Measurements from ENCODE around the gene TUBB2A. TPM values are rescaled to one million over a fixed set of nuclear protein-coding genes. Genes with fewer than 3 reads are reported as not detected.

TUBB2A gene
- total RNA-seq, 2 experiments from 2014 or later = 1.3 to 1.5 TPM

DNA sequence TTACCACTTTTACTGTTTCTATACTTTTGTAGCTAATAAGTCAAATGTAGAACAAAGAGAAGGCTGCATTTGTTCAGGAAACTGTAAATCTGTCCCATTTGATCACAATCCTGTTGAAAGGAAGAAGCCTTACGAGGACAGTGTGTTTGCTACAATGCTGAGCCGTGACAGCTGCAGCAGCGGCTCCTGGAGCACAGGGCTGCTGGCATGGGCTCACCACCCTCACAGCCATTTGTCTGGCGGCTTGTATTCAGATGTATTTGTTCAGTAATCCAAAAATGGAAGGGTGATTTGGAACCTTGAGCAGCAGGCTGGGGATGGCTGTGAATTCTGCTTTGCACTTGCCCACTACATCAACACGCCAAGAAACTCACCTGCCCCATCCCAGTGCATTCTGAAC lies 5.7 kb downstream of the TUBB2A start:
- intact Hi-C loops (cut with micrococcal nuclease) = no loop called here
- ChIA-PET CTCF (interaction anchor here (1.4 to 1.5 kb wide), 2 partner anchors 88 to 360 kb away, joined by 3 read pairs; no protein-coding TSS in a partner anchor), POLR2A (no interaction called here)
- TF ChIP-seq CTCF (IDR thresholded peaks at IDR 0.05) = no peak
- ATAC-seq (no peak), DNase-seq (no peak)
- Mint-ChIP-seq H3K27ac (no peak overlapping the region), H3K27me3 (peaks cover 3% of the 10 kb centered on the region), H3K9me3 (no peaks in the 10 kb centered on the region), H3K36me3 (ENCODE audit: low read depth) (peaks cover 3% of the 10 kb centered on the region), H3K4me1 (ENCODE audit: low read depth) (peaks cover 2% of the 10 kb centered on the region), H3K4me3 (no peak overlapping the region)

- intact Hi-C loops (cut with micrococcal nuclease) = no loop called here
- H3K4me3 Mint-ChIP-seq = no peak overlapping the region
- ATAC-seq (no peak), DNase-seq (no peak)
- H3K36me3 Mint-ChIP-seq (ENCODE audit: low read depth) = peaks cover 7% of the 10 kb centered on the region
- no peak overlapping the region for H3K27ac Mint-ChIP-seq
- CTCF ChIA-PET = interaction anchor here (0.9 to 4.3 kb wide), 4 partner anchors 9 to 103 kb away, joined by 3 to 16 read pairs (median 4); partner anchors contain the start of gene TUBB2A
- TF ChIP-seq CTCF (IDR thresholded peaks at IDR 0.05) = no peak
- peaks cover 4% of the 10 kb centered on the region for H3K4me1 Mint-ChIP-seq (ENCODE audit: low read depth)
- no peaks in the 10 kb centered on the region for H3K27me3 Mint-ChIP-seq
- no peaks in the 10 kb centered on the region for H3K9me3 Mint-ChIP-seq
- POLR2A ChIA-PET = interaction anchor here (0.6 kb wide), 1 partner anchor 170 kb away, joined by 3 read pairs; no protein-coding TSS in a partner anchor
Observed at GRCh38 chr6:3147914-3148757, 9.2 kb downstream of the TUBB2A start.

GRCh38 chr6:3144571-3144970 lies 12.8 kb downstream of the TUBB2A start:
- no peaks in the 10 kb centered on the region for H3K9me3 Mint-ChIP-seq
- DNase-seq (no peak), ATAC-seq (no peak)
- no peak for TF ChIP-seq CTCF (IDR thresholded peaks at IDR 0.05)
- ChIA-PET CTCF (no interaction called here), POLR2A (interaction anchor here (1.0 kb wide), 1 partner anchor 15 kb away, joined by 3 read pairs; no protein-coding TSS in a partner anchor)
- no peak overlapping the region for H3K27ac Mint-ChIP-seq
- peaks cover 9% of the 10 kb centered on the region for H3K36me3 Mint-ChIP-seq (ENCODE audit: low read depth)
- H3K4me1 Mint-ChIP-seq (ENCODE audit: low read depth) = peaks cover 4% of the 10 kb centered on the region
- H3K27me3 Mint-ChIP-seq = no peaks in the 10 kb centered on the region
- intact Hi-C loops (cut with micrococcal nuclease) = no loop called here
- no peak overlapping the region for H3K4me3 Mint-ChIP-seq

DNA sequence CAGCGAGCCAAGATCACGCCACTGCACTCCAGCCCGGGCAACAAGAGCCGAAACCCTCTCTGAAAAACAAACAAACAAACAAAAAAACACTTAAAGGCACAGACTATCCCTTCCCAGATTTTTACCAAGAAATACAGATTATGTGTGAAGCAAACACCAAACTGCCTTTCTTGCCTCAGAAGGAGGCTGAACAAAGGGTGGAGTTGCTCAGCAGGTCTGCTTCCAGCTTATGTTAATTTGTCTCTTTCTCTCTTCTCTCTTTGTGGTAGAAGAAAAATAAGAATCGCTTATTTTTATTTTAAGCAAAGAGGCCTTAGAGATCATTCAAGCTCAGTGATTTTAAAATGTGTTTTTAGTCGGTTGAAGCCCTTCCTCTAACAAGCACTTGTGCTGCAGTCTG lies 14.2 kb downstream of the TUBB2A start:
- intact Hi-C loops (cut with micrococcal nuclease) = no loop called here
- no peak for TF ChIP-seq CTCF (IDR thresholded peaks at IDR 0.05)
- H3K36me3 Mint-ChIP-seq (ENCODE audit: low read depth) = peaks cover 14% of the 10 kb centered on the region
- H3K27me3 Mint-ChIP-seq = no peaks in the 10 kb centered on the region
- H3K9me3 Mint-ChIP-seq = no peaks in the 10 kb centered on the region
- ChIA-PET POLR2A (no interaction called here), CTCF (interaction anchor here (1.4 kb wide), 1 partner anchor 108 kb away, joined by 3 read pairs; no protein-coding TSS in a partner anchor)
- H3K4me1 Mint-ChIP-seq (ENCODE audit: low read depth) = peaks cover 13% of the 10 kb centered on the region
- no peak overlapping the region for H3K4me3 Mint-ChIP-seq
- DNase-seq = no peak
- no peak for ATAC-seq
- no peak overlapping the region for H3K27ac Mint-ChIP-seq

DNA sequence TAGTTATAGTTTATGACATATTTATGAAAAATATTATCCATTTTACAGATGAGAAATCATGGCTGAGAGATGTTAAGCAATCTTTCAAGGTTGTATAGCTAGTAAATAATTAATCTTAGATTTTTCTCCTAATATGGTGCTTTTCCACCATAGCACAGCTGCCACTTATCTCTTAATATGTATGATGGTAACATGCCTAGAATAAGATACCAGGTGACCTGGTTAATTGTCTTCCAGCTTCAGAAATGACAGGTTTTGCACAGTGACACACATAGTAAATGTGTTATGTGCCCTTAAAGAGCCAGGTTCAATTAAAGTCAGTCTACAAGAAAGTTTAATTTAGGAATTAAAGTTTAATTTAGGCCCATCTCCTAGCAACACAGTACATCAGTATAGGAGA lies 14.8 kb downstream of the TUBB2A start:
- no peak for TF ChIP-seq CTCF (IDR thresholded peaks at IDR 0.05)
- POLR2A ChIA-PET = no interaction called here
- Mint-ChIP-seq H3K4me3 (no peak overlapping the region), H3K27me3 (no peaks in the 10 kb centered on the region), H3K9me3 (no peaks in the 10 kb centered on the region), H3K27ac (no peak overlapping the region), H3K36me3 (ENCODE audit: low read depth) (peaks cover 16% of the 10 kb centered on the region), H3K4me1 (ENCODE audit: low read depth) (peaks cover 13% of the 10 kb centered on the region)
- no peak for ATAC-seq
- intact Hi-C loops (cut with micrococcal nuclease) = no loop called here
- CTCF ChIA-PET = interaction anchor here (1.4 kb wide), 1 partner anchor 109 kb away, joined by 3 read pairs; no protein-coding TSS in a partner anchor
- DNase-seq = no peak

All from activated CD8-positive, alpha-beta T cell treated with anti-CD3 and anti-CD28 coated beads for 36 hours (primary cell).